Dermis blood vessel endothelial cell (primary cell): ENCODE measurements around the gene KIAA1671. TPM values are rescaled to one million over a fixed set of nuclear protein-coding genes. Genes with fewer than 3 reads are reported as not detected.
A peak's percentile ranks its signal among the peaks of the same experiment; 100 is the strongest.

Experiments
- DNase-seq: peaks from one replicate; pipeline ENCODE4 v3.0.0; 2010
- total RNA-seq: library from RNA; depleted of rRNA; stranded (reverse); fragments of >200 nt; gene quantifications from 2 replicates; pipeline ENCODE4 v1.2.3, GENCODE V29; 2014

Gene KIAA1671
- total RNA-seq, 1 donor from 2014 or later, result 41.9 TPM

GRCh38 chr22:25014896-25015755 is 62.6 kb downstream of the KIAA1671 start:
- peak; percentile 34 for DNase-seq

GRCh38 chr22:25016311-25016710 is 63.8 kb downstream of the KIAA1671 start:
- DNase-seq, result no peak

DNA sequence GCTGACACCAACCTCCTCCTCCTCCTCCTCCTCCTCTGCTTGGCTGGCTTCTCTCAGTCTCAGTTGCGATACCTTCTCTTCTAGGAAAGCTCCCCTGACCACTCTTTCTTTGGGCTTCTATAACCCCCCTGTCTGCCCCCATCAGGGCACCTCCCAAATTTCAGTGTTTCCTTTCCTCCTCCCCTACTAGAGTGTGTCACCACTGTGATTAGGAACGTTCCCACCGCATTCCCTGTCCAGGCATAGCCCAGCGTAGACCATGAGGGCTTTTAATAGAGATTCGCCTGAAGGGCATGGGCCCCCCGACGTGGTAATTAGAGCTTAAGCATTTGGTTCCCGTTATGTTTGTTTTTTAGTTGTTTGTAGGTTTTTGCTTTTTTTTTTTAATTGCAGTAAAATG is 65.5 kb downstream of the KIAA1671 start:
- no peak for DNase-seq

DNA sequence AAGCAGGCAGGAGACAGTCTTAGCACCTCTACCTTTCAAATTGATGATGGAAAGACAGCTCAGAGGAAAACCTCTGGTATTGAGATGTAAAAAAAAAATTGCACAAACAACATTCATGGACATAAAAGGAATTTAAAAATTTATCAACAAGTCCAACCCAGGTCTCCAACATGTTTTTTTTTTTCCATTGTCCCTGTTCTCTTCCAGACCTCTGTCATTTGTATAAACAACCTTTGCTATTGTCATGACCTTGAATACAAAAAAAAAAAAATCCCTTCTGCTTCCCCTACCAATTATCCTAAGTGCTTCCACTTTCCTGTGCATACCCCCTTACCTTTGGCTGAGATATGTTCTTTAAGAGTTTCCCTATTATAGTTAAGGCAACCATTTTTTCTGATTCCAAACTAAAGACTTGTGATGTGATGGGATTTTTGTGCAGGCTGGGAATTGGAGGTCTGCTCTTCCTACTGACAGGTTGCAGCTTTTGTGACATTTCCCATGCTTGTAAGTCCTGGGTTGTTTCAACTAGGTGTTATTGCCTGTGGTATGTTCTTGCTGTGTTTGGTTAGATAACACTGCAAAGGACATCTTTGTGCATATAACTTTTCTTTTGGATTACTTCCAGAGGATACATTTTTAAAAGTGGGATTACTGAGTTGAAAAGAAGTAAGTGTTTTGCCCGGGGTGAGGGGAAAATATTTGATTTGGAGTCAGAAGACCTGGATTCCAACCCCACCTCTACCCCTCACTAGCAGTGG is 67.1 kb downstream of the KIAA1671 start:
- no peak for DNase-seq

DNA sequence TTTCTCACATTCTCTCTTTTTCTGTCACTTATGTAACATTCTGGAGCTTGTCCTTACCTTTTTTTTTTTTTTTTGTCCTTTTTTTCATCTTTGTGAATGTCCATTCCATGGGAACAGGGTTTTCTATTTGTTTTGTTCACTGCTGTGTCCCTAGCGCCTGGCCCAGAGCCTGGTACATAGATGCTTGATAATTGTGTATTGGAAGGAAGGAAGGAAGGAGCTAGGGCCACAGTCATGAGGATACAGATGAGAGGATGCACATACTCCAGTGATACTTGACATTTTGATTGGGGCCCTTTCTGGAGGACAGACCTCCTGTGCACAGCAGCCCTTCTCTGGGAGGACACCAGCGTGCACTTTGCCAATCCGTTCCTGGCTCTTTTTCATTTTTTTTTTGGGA is 68.9 kb downstream of the KIAA1671 start:
- DNase-seq, result peak; percentile 30

DNA sequence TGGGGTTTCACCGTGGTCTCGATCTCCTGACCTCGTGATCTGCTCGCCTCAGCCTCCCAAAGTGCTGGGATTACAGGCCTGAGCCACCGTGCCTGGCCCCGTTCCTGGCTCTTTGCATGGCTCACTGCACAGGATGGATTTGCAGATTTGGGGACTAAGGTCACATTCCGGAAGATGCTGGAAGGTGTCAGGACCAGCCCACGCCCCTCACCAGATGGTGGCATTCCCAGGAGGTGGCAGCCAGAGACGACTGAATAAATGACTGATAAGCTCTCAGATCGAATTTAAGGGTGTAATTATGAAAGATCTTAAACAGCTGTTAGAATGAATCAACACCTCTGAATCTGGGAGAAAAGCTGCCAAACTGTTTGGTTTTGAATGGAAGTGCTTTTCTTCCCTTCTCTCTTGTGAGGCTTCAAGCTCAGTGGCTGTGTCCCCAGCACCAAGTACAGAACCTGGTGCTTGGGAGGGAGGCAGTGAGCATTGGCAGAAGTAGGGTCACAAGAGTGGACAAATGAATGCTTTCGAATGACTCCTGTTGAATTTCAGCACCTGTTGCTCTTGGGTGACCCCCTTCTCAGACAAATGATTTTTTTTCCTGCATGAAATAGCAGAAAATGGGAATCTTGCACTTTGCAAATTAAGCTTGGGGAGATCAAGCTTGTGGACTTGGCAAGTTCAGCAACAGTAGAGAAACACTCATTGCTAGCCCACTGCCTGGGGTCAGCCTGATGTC is 69.6 kb downstream of the KIAA1671 start:
- DNase-seq, result no peak

DNA sequence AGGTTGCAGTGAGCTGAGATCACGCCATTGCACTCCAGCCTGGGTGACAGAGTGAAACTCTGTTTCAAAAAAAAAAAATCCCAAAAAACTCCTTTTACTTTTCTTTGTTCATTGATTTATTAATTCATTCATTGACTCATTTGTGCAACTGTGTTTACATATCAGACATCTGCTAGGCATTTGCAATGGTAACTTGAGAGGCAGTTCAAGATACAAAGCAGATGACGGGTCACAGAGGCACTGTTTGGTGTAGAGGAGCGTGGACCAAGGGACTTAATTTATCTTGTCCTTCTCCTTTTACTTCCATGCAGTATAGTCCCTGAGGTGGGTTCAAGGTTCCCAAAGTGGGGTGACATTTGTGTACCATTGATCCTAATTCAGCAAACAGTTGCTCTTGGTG is 71.4 kb downstream of the KIAA1671 start:
- DNase-seq, result no peak

DNA sequence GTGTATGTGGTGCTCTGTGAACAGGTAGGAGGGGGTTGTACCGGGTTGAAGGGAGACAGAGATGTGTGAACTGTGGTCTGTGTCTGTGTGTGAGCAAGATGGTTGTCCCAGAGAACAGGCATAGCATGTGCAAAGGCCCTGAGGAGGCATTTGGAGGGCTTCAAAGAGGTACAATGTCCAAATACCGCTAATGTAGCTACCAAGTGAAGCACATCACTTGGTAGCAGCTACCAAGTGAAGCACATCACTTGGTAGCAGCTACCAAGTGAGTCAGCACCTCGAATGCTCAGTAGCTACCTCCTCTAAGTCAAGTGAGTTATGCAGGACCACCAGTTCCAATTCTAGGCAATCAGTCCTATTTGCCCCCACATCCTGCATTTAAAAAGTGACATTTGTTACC is 72.4 kb downstream of the KIAA1671 start:
- no peak for DNase-seq

DNA sequence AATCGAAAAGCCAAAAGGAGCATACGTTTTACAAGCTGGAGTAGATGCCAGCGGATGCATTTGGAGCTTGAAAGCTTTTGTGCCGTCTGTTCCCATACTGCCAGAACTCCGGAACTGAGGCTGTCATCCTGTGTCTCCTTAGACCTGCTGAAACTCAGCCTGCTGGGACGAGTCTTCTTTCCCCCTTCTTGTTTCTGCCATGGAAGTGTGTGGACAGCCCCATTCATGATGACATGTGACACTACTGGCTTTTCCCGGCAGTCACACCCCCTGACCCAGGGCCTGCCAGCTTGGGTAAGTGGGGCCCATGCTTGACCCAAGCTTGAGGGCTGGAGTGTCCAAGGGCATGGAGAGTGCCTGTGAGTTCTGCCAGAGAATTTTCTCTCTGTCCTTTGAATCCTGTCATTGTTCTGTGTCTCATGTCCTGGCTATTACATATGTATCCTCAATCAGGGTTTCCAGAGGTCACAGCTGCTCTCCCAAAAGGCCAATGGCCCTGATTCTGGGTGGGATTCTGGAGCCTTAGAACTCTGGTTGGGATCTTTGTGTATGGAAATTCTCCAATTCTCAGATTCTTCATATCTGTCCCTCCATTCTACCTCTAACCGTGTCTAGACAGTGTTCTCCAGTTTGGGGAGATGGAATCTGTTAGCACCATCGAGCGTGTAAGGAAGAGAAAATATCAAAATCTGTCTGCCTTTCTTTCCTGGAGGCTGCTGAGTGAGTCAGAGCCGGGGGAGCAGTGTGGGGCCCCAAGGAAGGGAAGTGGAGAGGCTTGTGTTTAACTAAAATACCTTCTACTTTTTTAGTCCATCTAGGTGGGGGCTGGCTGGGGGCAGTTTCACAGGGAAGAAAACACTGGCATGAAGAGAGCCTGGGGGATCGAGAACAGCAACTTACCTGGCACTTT is 73.2 kb downstream of the KIAA1671 start:
- DNase-seq, result peak; percentile 74

GRCh38 chr22:25027043-25027906 is 74.8 kb downstream of the KIAA1671 start:
- DNase-seq, result no peak

GRCh38 chr22:25027959-25028840 is 75.7 kb downstream of the KIAA1671 start:
- DNase-seq, result peak; percentile 78

DNA sequence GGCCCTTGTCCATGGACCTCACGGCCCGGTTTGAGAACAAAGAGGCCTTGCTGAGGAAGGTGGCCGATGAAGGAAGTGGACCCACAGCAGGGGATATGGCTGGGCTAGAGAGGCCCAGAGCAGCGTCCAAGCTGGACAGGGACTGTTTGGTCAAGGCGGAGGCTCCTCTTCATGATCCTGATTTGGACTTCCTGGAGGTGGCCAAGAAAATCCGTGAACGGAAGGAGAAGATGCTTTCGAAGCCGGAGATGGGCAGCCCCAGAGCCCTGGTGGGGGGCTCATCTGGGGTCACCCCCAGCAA is 76.3 kb downstream of the KIAA1671 start:
- DNase-seq, result no peak

- DNase-seq, result no peak
Measured at GRCh38 chr22:25029181-25029580, 76.7 kb downstream of the KIAA1671 start.

DNA sequence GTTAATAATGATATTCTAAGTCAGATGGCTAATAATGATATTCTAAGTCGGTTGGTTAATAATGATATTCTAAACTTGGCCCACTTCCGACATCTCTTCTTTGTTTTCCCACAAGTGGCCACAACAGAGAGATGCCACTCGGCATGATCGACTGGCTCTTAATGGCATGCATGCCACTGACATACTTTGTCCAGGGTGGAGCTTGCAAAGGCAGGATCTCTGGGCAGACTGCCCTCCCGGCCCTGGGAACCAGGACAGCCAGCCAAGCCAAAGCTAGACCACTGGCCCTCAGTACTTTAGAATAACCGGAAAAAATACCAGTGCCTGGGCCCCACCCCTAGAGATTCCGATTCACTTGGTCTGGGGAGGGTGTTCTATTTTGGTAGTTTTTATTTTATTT is 78.1 kb downstream of the KIAA1671 start:
- DNase-seq, result no peak

- no peak for DNase-seq
Measured at GRCh38 chr22:25032066-25032465, 79.5 kb downstream of the KIAA1671 start.

DNA sequence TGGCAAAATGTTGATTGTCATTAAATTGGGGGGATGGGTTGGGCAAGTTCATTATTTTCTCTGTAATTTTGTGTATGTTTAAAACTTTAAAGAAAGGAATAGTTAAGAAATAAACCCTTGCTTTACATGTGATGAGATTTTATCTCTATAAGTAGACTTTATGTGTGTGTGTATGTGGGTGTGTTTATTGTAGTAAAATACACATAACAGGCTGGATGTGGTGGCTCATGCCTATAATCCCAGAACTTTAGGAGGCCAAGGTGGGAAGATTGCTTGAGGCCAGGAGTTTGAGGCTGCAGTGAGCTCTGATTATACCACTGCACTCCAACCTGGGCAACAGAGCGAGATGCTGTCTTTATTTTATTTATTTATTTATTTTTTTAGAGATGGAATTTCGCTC is 83.2 kb downstream of the KIAA1671 start:
- no peak for DNase-seq

- DNase-seq, result no peak
Measured at GRCh38 chr22:25038239-25038638, 85.7 kb downstream of the KIAA1671 start.

DNA sequence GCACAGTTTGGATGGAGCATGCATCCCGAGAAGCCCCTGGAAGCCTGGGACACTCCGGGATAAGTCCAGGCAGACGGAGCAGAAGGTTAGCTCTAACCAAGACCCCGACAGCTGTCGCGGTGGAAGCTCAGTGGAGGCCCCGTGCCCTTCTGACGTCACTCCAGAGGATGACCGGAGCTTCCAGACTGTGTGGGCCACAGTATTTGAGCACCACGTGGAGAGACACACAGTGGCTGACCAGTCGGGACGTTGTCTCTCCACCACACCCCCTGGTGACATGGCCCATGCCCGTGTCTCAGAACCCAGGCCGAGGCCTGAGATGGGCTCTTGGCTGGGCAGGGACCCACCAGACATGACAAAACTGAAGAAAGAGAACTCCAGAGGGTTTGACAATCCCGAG is 86.3 kb downstream of the KIAA1671 start:
- DNase-seq, result no peak

DNA sequence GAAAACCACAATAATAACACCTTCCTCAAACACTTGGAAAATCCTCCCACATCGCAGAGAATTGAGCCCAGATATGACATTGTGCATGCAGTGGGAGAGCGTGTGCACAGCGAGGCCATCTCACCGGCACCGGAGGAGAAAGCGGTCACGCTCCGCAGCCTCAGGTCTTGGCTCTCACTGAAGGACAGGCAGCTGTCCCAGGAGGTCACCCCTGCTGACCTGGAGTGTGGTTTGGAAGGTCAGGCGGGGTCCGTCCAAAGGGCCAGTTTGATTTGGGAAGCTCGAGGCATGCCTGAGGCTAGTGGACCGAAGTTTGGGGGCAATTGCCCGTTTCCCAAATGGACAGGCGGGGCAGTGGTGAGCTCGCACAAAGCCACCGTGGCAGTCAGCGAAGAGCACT is 86.7 kb downstream of the KIAA1671 start:
- DNase-seq, result no peak

- DNase-seq, result no peak
Measured at GRCh38 chr22:25039754-25040153, 87.2 kb downstream of the KIAA1671 start.
